Measurements from ENCODE around the gene ZDHHC9.

The ZDHHC9 gene

GRCh38 chrX:129823115-129823514, 20.6 kb downstream of the ZDHHC9 start:
- no peak for DNase-seq (ENCODE audit: low read depth)

GRCh38 chrX:129818123-129818522, 25.6 kb downstream of the ZDHHC9 start:
- DNase-seq (ENCODE audit: low read depth), result no peak

GRCh38 chrX:129813662-129814368, 29.9 kb downstream of the ZDHHC9 start:
- DNase-seq (ENCODE audit: low read depth), result no peak

GRCh38 chrX:129808829-129809796, 34.6 kb downstream of the ZDHHC9 start:
- DNase-seq (ENCODE audit: low read depth), result no peak

GRCh38 chrX:129808158-129808828, 35.4 kb downstream of the ZDHHC9 start:
- DNase-seq (ENCODE audit: low read depth), result no peak

- no peak for DNase-seq (ENCODE audit: low read depth)
Measured at GRCh38 chrX:129804806-129805205, 38.9 kb downstream of the ZDHHC9 start.

- no peak for DNase-seq (ENCODE audit: low read depth)
Measured at GRCh38 chrX:129802863-129803262, 40.8 kb downstream of the ZDHHC9 start.

GRCh38 chrX:129800186-129800585, 43.5 kb downstream of the ZDHHC9 start:
- no peak for DNase-seq (ENCODE audit: low read depth)

- DNase-seq (ENCODE audit: low read depth), result no peak
Measured at GRCh38 chrX:129798888-129799287, 44.8 kb downstream of the ZDHHC9 start.

- DNase-seq (ENCODE audit: low read depth), result no peak
Measured at GRCh38 chrX:129798456-129798855, 45.2 kb downstream of the ZDHHC9 start.

- DNase-seq (ENCODE audit: low read depth), result no peak
Measured at GRCh38 chrX:129797251-129797906, 46.3 kb downstream of the ZDHHC9 start.

- no peak for DNase-seq (ENCODE audit: low read depth)
Measured at GRCh38 chrX:129795584-129795983, 48.1 kb downstream of the ZDHHC9 start.

GRCh38 chrX:129793604-129794191, 50.0 kb downstream of the ZDHHC9 start:
- no peak for DNase-seq (ENCODE audit: low read depth)

- no peak for DNase-seq (ENCODE audit: low read depth)
Measured at GRCh38 chrX:129792586-129793291, 50.9 kb downstream of the ZDHHC9 start.

- no peak for DNase-seq (ENCODE audit: low read depth)
Measured at GRCh38 chrX:129791961-129792570, 51.6 kb downstream of the ZDHHC9 start.

- DNase-seq (ENCODE audit: low read depth), result no peak
Measured at GRCh38 chrX:129791336-129791735, 52.4 kb downstream of the ZDHHC9 start.

GRCh38 chrX:129790808-129791207, 52.9 kb downstream of the ZDHHC9 start:
- no peak for DNase-seq (ENCODE audit: low read depth)

- DNase-seq (ENCODE audit: low read depth), result no peak
Measured at GRCh38 chrX:129790146-129790545, 53.5 kb downstream of the ZDHHC9 start.

- DNase-seq (ENCODE audit: low read depth), result no peak
Measured at GRCh38 chrX:129788527-129788926, 55.2 kb downstream of the ZDHHC9 start.

- DNase-seq (ENCODE audit: low read depth), result no peak
Measured at GRCh38 chrX:129787336-129788055, 56.2 kb downstream of the ZDHHC9 start.

Data from stimulated activated CD8-positive, alpha-beta memory T cell treated with anti-CD3 and anti-CD28 coated beads, Interleukin-7, amount 100 ng/mL, for 24 hours (primary cell).